CD4-positive, alpha-beta T cell treated with Interferon gamma for 1 hour (primary cell): ENCODE results near the gene BDKRB1.
"Not testable (repeated sequence)": the region's sequence is repeated elsewhere in the genome, so short reads cannot be mapped to it uniquely, and the experiment has no call there.

Source experiments
- DNase-seq: peaks from one replicate; pipeline ENCODE4 v3.0.0-alpha.2; 2020

BDKRB1 gene

GRCh38 chr14:96235426-96235825, 20.6 kb upstream of the BDKRB1 start:
- DNase-seq, result no peak

GRCh38 chr14:96237641-96238040, 18.4 kb upstream of the BDKRB1 start:
- no peak for DNase-seq

- no peak for DNase-seq
These were observed 17.2 kb upstream of the BDKRB1 start for GRCh38 chr14:96238676-96239265.

- no peak for DNase-seq
These were observed 16.3 kb upstream of the BDKRB1 start for GRCh38 chr14:96239711-96240141.

- no peak for DNase-seq
These were observed 15.4 kb upstream of the BDKRB1 start for GRCh38 chr14:96240641-96241040.

GRCh38 chr14:96242126-96242525, 13.9 kb upstream of the BDKRB1 start:
- DNase-seq, result no peak

- no peak for DNase-seq
These were observed 12.2 kb upstream of the BDKRB1 start for GRCh38 chr14:96243785-96244184.

GRCh38 chr14:96245074-96245473, 10.9 kb upstream of the BDKRB1 start:
- DNase-seq, result not testable (repeated sequence)

GRCh38 chr14:96245710-96246538, 10.1 kb upstream of the BDKRB1 start:
- DNase-seq, result no peak

- DNase-seq, result no peak
These were observed 9.5 kb upstream of the BDKRB1 start for GRCh38 chr14:96246539-96246847.

GRCh38 chr14:96247031-96247430, 9.0 kb upstream of the BDKRB1 start:
- no peak for DNase-seq

GRCh38 chr14:96249029-96249428, 7.0 kb upstream of the BDKRB1 start:
- peak; percentile 38 for DNase-seq

GRCh38 chr14:96250485-96250884, 5.5 kb upstream of the BDKRB1 start:
- no peak for DNase-seq

GRCh38 chr14:96251656-96252155, 4.3 kb upstream of the BDKRB1 start:
- no peak for DNase-seq

- DNase-seq, result no peak
These were observed 3.5 kb upstream of the BDKRB1 start for GRCh38 chr14:96252323-96252998.

- no peak for DNase-seq
These were observed 2.9 kb upstream of the BDKRB1 start for GRCh38 chr14:96252999-96253539.

GRCh38 chr14:96254687-96255086, 1.3 kb upstream of the BDKRB1 start:
- DNase-seq, result no peak

- no peak for DNase-seq
These were observed 397 bp downstream of the BDKRB1 start for GRCh38 chr14:96256407-96256806.

- DNase-seq, result no peak
These were observed 1.0 kb downstream of the BDKRB1 start for GRCh38 chr14:96257056-96257455.

GRCh38 chr14:96257900-96258299, 1.9 kb downstream of the BDKRB1 start:
- no peak for DNase-seq

- DNase-seq, result no peak
These were observed 4.4 kb downstream of the BDKRB1 start for GRCh38 chr14:96260341-96260821.

GRCh38 chr14:96261053-96261452, 5.0 kb downstream of the BDKRB1 start:
- no peak for DNase-seq
